WERI-Rb-1 (cell line): ENCODE measurements around the gene SRP68.

Experiments used
- DNase-seq: peaks from one replicate; pipeline ENCODE4 v3.0.0-alpha.2; 2020
- H3K27ac ChIP-seq: fragments of 250-450 bp; sonication (Bioruptor Pico); 2 replicates; pipeline ENCODE4 v1.5.1; 2020; ENCODE audit warnings: mild to moderate bottlenecking, moderate library complexity
- H3K27me3 ChIP-seq: fragments of 250-450 bp; sonication (Bioruptor Pico); 2 replicates; pipeline ENCODE4 v1.5.1; 2021; ENCODE audit warnings: mild to moderate bottlenecking, low read depth, moderate library complexity; ENCODE audit not compliant: insufficient read depth, severe bottlenecking
- H3K36me3 ChIP-seq: fragments of 250-450 bp; sonication (Bioruptor Pico); 2 replicates; pipeline ENCODE4 v1.5.1; 2020; ENCODE audit warnings: mild to moderate bottlenecking, moderate library complexity
- H3K4me3 ChIP-seq: 2 replicates; pipeline ENCODE4 v1.5.1; 2011; ENCODE audit warnings: low read depth, mild to moderate bottlenecking, control low read depth, low read length
- H3K9me3 ChIP-seq: fragments of 250-450 bp; sonication (Bioruptor Pico); 2 replicates; pipeline ENCODE4 v1.5.1; 2021; ENCODE audit warnings: mild to moderate bottlenecking, moderate library complexity; ENCODE audit not compliant: severe bottlenecking
- TF ChIP-seq, protein P1 (sequence below): IDR thresholded peaks from 2 replicates; pipeline ENCODE4 v1.5.1; 2011; ENCODE audit warnings: low read depth, mild to moderate bottlenecking, control low read depth, inconsistent platforms, low read length

The SRP68 gene

DNA sequence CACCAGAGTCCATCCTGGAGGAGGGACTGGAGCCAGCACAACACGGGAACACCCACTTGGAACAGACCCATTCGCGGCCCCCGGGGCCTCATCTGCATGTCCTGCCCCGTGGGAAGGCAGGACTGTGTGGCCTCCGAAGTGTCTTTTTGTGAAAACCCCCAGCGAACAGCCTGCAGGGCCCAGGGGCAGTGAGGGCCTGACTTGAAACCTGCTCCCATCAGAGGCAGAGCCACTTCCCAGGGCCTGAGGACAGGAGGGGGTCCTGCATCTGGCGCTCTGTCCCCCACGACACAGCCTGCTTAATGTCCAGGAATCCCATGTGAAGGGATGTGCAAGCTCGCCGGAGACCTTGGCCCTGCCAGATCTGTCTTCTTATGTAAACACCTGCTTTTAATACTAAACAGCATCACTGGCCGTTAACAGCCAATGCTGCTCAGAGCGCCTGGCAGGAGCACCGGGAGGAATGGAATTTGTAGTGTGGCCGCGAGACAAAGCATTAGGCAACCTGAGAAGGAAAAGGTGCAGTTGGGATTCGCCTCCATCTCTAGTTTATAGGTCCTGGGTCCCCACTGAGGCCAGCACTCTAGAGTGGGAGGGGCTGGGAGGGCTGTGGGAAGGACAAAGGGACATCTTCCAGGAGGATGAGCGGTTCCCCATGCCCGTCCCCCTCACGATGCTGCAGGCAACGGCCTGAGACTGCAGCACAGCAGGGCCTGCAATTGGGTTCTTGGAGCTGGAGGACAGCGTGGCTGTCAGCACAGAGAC lies 35.6 kb downstream of the SRP68 start:
- peaks cover 45% of the 10 kb centered on the region for H3K36me3 ChIP-seq
- H3K9me3 ChIP-seq: peaks cover 4% of the 10 kb centered on the region
- no peak for DNase-seq
- TF ChIP-seq, protein P1, sequence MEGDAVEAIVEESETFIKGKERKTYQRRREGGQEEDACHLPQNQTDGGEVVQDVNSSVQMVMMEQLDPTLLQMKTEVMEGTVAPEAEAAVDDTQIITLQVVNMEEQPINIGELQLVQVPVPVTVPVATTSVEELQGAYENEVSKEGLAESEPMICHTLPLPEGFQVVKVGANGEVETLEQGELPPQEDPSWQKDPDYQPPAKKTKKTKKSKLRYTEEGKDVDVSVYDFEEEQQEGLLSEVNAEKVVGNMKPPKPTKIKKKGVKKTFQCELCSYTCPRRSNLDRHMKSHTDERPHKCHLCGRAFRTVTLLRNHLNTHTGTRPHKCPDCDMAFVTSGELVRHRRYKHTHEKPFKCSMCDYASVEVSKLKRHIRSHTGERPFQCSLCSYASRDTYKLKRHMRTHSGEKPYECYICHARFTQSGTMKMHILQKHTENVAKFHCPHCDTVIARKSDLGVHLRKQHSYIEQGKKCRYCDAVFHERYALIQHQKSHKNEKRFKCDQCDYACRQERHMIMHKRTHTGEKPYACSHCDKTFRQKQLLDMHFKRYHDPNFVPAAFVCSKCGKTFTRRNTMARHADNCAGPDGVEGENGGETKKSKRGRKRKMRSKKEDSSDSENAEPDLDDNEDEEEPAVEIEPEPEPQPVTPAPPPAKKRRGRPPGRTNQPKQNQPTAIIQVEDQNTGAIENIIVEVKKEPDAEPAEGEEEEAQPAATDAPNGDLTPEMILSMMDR: no peak
- H3K4me3 ChIP-seq: no peak overlapping the region
- no peaks in the 10 kb centered on the region for H3K27me3 ChIP-seq
- no peak overlapping the region for H3K27ac ChIP-seq

DNA sequence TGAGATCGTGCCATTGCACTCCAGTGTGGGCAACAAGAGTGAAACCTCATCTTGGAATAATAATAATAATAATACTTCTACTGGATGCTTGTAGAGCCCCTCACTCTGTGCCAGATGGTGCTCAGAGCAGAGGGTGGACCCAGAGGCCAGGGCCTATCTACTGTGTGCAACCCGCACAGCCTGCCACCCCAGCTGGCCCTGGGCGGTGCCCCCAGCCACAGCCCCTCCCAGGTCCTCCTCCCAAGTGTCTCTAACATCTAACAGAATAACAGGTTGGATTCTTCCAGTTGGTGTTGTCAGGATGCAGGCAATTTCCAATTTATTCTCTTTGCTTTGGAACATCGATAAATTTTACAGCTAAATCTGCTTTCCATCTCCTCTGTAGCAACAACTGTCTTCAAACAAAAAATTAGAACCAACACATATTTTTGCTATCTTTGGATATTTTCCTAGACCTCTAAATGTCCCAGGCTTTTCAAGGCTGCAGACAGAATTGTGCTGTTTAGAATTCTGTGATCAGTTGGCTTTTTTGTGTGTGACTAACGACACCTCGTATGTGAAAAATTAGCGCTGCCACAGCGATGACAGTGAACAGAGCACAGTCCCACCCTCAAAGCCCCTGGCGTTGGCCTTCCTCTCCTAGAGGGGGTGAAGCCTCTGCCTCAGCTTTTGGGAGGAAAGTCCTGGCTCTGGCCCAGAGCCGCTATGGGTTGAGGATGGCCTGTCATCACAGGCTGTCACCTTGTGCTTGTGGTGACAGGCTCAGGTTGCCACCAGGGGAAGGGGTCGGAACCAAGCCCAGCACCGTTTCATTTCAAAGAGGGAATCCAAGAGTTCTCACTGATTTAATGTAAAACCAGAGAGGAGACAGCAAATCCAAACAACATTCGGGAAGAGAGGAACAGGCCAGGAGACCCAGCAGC lies 37.6 kb downstream of the SRP68 start:
- H3K36me3 ChIP-seq: peaks cover 26% of the 10 kb centered on the region
- no peak overlapping the region for H3K27ac ChIP-seq
- H3K27me3 ChIP-seq: no peaks in the 10 kb centered on the region
- TF ChIP-seq, protein P1: no peak
- H3K4me3 ChIP-seq: no peak overlapping the region
- no peak for DNase-seq
- peaks cover 7% of the 10 kb centered on the region for H3K9me3 ChIP-seq

DNA sequence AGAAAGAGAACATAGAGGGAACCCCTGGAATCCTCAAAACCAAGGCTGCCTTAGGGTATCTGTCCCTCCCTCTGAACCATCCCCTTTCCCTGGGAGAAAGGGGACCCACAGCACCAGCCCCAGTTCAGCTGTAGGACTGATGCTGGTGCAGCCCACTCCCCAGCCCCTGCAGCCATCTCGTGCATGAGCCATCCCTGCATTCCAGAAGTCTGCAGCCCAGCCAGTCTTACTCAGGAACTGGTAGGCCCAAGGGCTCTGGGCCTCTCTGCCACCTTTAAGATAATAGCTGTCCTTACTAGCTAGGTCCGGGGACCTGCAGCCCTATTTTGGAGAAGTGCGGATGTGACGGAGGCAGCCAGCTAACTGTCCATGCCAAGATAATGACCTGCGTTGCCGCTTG lies 39.2 kb downstream of the SRP68 start:
- no peak for DNase-seq
- Histone ChIP-seq H3K27ac (no peak overlapping the region), H3K36me3 (peaks cover 10% of the 10 kb centered on the region), H3K9me3 (peaks cover 7% of the 10 kb centered on the region), H3K4me3 (no peak overlapping the region), H3K27me3 (no peaks in the 10 kb centered on the region)
- TF ChIP-seq, protein P1: no peak

DNA sequence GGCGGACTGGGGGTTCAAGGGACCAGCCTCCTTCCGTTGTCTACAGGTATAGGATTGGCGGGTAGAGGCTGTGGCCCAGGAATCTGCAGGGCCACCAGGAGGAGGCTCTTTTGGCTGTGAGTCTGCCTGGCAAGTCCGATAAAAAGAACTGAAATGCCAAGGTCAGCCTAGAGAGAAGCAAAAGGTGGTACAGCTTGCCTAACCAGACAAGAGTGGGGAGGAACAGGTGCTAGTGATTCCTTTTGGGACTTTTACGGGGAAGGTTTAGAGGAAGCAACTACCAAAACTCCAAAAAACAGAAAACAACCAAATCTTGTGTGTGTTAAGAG lies 39.6 kb downstream of the SRP68 start:
- Histone ChIP-seq H3K9me3 (peaks cover 7% of the 10 kb centered on the region), H3K4me3 (no peak overlapping the region), H3K27me3 (no peaks in the 10 kb centered on the region), H3K27ac (no peak overlapping the region), H3K36me3 (peaks cover 6% of the 10 kb centered on the region)
- TF ChIP-seq, protein P1: no peak
- no peak for DNase-seq

DNA sequence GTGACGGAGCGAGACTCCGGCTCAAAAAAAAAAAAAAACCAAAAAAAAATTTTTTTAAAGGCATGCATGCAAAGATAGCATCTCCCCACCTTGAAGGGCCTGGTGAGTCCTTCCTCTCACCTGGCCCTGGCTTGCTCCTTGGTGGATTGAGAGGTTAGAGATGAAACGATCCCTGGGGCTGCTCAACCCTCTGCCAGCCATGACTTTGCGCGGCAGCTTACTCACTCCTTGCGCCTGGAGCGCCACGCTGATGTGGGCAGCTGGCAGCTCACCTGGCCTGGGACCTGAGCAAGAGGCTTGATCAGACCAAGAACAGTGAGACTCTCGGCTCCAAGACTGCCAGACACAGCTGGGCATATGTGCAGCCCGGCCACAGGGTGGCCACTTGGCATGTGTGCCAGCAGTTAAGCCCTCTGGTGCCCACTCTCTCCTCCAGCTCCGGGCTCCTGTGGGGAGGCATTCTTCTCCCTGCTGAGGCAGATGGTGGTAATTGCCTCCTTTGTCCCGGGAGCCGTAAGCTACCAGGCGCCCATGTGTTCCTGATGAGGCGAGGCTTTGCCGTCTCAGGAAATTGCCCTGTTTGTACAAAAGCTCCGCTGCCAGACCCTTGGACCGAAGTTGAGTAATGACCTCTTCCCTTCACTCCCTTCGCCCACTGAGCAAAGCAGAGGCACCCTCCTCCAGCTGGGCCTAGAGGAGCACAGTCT lies 40.1 kb downstream of the SRP68 start:
- DNase-seq: no peak
- Histone ChIP-seq H3K9me3 (peaks cover 7% of the 10 kb centered on the region), H3K36me3 (peaks cover 4% of the 10 kb centered on the region; the same call in 1 of the 2 replicates), H3K27me3 (no peaks in the 10 kb centered on the region), H3K4me3 (no peak overlapping the region), H3K27ac (no peak overlapping the region)
- TF ChIP-seq, protein P1: no peak
